HEK293 (cell line): ENCODE results near the gene DGAT2L6.

Source experiments
- CTCF ChIA-PET: fragments of 350-600 bp; formaldehyde crosslinking; extraction: SDS; loops from one replicate; lab custom pipeline; 2021; ENCODE audit warnings: antibody characterized with exemption; lab: Yijun Ruan, JAX
- POLR2A ChIA-PET: fragments of 300-600 bp; formaldehyde crosslinking; extraction: SDS; loops from one replicate; lab custom pipeline; 2020; ENCODE audit warnings: antibody characterized with exemption, inconsistent platforms; lab: Yijun Ruan, JAX
- H3K27ac ChIP-seq: fragments of 200-500 bp; sonication (Bioruptor generic); 2 replicates; pipeline ENCODE4 v1.5.1; 2014; ENCODE audit warnings: low read depth, low read length, control low read depth, inconsistent platforms; ENCODE audit errors: extremely low read depth
- H3K36me3 ChIP-seq, 2 experiments: fragments of 200-500 bp in 1 of 2; sonication (Bioruptor generic) in 1 of 2; 1 replicate in 1 of 2; 2 replicates in 1 of 2; pipeline ENCODE4 v1.5.1; 2014 to 2017; ENCODE audit warnings: inconsistent platforms in 2 of 2, low read length in 2 of 2; ENCODE audit not compliant: control insufficient read depth in 2 of 2, insufficient read depth in 1 of 2
- H3K4me1 ChIP-seq: fragments of 200-500 bp; sonication (Bioruptor generic); 2 replicates; pipeline ENCODE4 v1.5.1; 2014; ENCODE audit warnings: mild to moderate bottlenecking, low read length, inconsistent platforms; ENCODE audit not compliant: control insufficient read depth, insufficient read depth
- H3K4me3 ChIP-seq: 2 replicates; pipeline ENCODE4 v1.5.1; 2011; ENCODE audit warnings: low read depth, mild to moderate bottlenecking, control low read depth, low read length, moderate library complexity
- H3K9me3 ChIP-seq: fragments of 200-500 bp; sonication (Bioruptor generic); 2 replicates; pipeline ENCODE4 v1.5.1; 2014; ENCODE audit warnings: low read depth, low read length, inconsistent platforms; ENCODE audit not compliant: control insufficient read depth, insufficient read depth
- FEZF1 ChIP-seq: fragments of 450-650 bp; formaldehyde crosslinking; IDR thresholded peaks from 2 replicates; pipeline ENCODE4 v1.5.1; 2016; ENCODE audit warnings: missing biosample characterization, missing genetic modification characterization
- KLF9 ChIP-seq: fragments of 450-650 bp; formaldehyde crosslinking; IDR thresholded peaks from 2 replicates; pipeline ENCODE4 v1.5.1; 2016; ENCODE audit warnings: missing biosample characterization, missing genetic modification characterization, low read depth
- SP7 ChIP-seq: fragments of 450-650 bp; formaldehyde crosslinking; IDR thresholded peaks from 2 replicates; pipeline ENCODE4 v1.5.1; 2016; ENCODE audit warnings: missing biosample characterization, missing genetic modification characterization
- YY2 ChIP-seq: fragments of 450-650 bp; formaldehyde crosslinking; IDR thresholded peaks from 2 replicates; pipeline ENCODE4 v1.5.1; 2016; ENCODE audit warnings: missing biosample characterization, missing genetic modification characterization
- ZBTB20 ChIP-seq: fragments of 450-650 bp; formaldehyde crosslinking; IDR thresholded peaks from 2 replicates; pipeline ENCODE4 v1.5.1; 2016; ENCODE audit warnings: missing biosample characterization, missing genetic modification characterization
- ZNF16 ChIP-seq: fragments of 450-650 bp; formaldehyde crosslinking; IDR thresholded peaks from 2 replicates; pipeline ENCODE4 v1.5.1; 2016; ENCODE audit warnings: low read depth, missing biosample characterization, missing genetic modification characterization
- ZNF175 ChIP-seq: fragments of 450-650 bp; formaldehyde crosslinking; IDR thresholded peaks from 2 replicates; pipeline ENCODE4 v1.5.1; 2016; ENCODE audit warnings: missing biosample characterization, missing genetic modification characterization
- ZNF19 ChIP-seq: fragments of 450-650 bp; formaldehyde crosslinking; IDR thresholded peaks from 2 replicates; pipeline ENCODE4; 2016; ENCODE audit warnings: missing biosample characterization, missing genetic modification characterization, low read depth
- ZNF335 ChIP-seq: fragments of 450-650 bp; formaldehyde crosslinking; conservative IDR thresholded peaks from 2 replicates; pipeline ENCODE4 v1.5.1; 2016; ENCODE audit warnings: missing biosample characterization, missing genetic modification characterization
- ZNF341 ChIP-seq: fragments of 450-650 bp; formaldehyde crosslinking; IDR thresholded peaks from 2 replicates; pipeline ENCODE4; 2016; ENCODE audit warnings: low read depth, missing biosample characterization, missing genetic modification characterization
- ZNF350 ChIP-seq: fragments of 450-650 bp; formaldehyde crosslinking; IDR thresholded peaks from 2 replicates; pipeline ENCODE4 v1.5.0; 2017; ENCODE audit warnings: missing biosample characterization, mild to moderate bottlenecking, missing genetic modification characterization
- ZNF37A ChIP-seq: fragments of 450-650 bp; IDR thresholded peaks from 2 replicates; pipeline ENCODE4 v1.5.1; 2018; ENCODE audit warnings: missing biosample characterization, missing genetic modification characterization
- ZNF423 ChIP-seq: fragments of 450-650 bp; formaldehyde crosslinking; IDR thresholded peaks from 2 replicates; pipeline ENCODE4 v1.5.1; 2016; ENCODE audit warnings: missing biosample characterization, missing genetic modification characterization
- ZNF473 ChIP-seq: fragments of 450-650 bp; formaldehyde crosslinking; IDR thresholded peaks from 2 replicates; pipeline ENCODE4 v1.5.1; 2017; ENCODE audit warnings: missing biosample characterization, missing genetic modification characterization
- ZNF596 ChIP-seq: fragments of 450-650 bp; IDR thresholded peaks from 2 replicates; pipeline ENCODE4 v1.5.0; 2018; ENCODE audit warnings: missing biosample characterization, mild to moderate bottlenecking, missing genetic modification characterization, moderate library complexity
- TF ChIP-seq, protein P1 (sequence below): fragments of 450-650 bp; formaldehyde crosslinking; conservative IDR thresholded peaks from 2 replicates; pipeline ENCODE4 v1.5.1; 2016; ENCODE audit warnings: low read depth, missing biosample characterization, missing genetic modification characterization
- TF ChIP-seq, protein P2 (sequence below): fragments of 450-650 bp; formaldehyde crosslinking; IDR thresholded peaks from 2 replicates; pipeline ENCODE4 v1.5.1; 2016; ENCODE audit warnings: missing biosample characterization, missing genetic modification characterization
- TF ChIP-seq, protein P3 (sequence below): fragments of 450-650 bp; formaldehyde crosslinking; IDR thresholded peaks from 2 replicates; pipeline ENCODE4; 2016; ENCODE audit warnings: missing biosample characterization, missing genetic modification characterization
- TF ChIP-seq, protein P4 (sequence below): fragments of 450-650 bp; formaldehyde crosslinking; IDR thresholded peaks from 2 replicates; pipeline ENCODE4 v1.5.1; 2016; ENCODE audit warnings: missing biosample characterization, missing genetic modification characterization
- TF ChIP-seq, protein P5 (sequence below): fragments of 450-650 bp; formaldehyde crosslinking; IDR thresholded peaks from 2 replicates; pipeline ENCODE4 v1.5.1; 2017; ENCODE audit warnings: missing biosample characterization, missing genetic modification characterization
- TF ChIP-seq, protein P6 (sequence below): fragments of 450-650 bp; formaldehyde crosslinking; IDR thresholded peaks from 2 replicates; pipeline ENCODE4 v1.5.1; 2016; ENCODE audit warnings: missing biosample characterization, missing genetic modification characterization

Gene DGAT2L6

DNA sequence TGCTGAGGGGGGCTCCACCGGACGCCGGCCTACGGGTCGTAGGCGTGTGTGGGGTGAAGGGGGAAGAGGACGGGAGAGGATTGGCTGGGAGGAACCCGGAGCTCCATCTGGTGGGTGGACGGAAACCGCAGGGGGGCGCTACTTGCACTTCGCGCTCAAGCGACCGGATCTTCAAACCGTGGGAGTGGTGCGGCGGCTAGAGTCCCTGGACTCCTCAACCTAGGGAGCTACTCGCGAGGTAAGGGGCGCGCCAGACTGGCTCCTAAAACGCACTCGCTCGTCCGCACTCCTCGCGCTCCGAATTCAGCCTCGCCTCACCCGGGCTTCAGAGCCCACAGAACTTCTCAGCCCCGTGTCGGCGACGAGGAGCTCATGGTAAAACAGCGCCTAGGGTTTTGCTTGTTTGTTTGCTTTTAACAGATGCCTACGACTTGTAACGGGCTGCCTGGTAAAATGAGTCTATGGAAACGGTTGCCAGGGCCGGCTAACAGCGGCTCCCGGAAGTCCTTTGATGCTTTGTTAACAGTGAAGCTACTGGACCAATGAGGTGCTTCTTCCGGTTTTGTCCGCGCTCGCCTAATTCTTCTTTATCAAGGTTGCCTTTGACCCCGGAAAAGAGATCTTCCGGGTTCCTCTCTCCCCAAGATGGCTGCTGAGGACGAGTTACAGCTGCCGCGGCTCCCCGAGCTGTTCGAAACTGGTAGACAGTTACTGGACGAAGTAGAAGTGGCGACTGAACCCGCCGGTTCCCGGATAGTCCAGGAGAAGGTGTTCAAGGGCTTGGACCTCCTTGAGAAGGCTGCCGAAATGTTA, 43.8 kb upstream of the DGAT2L6 start, which contains the start of gene IGBP1 (continued):
- TF ChIP-seq, protein P1, sequence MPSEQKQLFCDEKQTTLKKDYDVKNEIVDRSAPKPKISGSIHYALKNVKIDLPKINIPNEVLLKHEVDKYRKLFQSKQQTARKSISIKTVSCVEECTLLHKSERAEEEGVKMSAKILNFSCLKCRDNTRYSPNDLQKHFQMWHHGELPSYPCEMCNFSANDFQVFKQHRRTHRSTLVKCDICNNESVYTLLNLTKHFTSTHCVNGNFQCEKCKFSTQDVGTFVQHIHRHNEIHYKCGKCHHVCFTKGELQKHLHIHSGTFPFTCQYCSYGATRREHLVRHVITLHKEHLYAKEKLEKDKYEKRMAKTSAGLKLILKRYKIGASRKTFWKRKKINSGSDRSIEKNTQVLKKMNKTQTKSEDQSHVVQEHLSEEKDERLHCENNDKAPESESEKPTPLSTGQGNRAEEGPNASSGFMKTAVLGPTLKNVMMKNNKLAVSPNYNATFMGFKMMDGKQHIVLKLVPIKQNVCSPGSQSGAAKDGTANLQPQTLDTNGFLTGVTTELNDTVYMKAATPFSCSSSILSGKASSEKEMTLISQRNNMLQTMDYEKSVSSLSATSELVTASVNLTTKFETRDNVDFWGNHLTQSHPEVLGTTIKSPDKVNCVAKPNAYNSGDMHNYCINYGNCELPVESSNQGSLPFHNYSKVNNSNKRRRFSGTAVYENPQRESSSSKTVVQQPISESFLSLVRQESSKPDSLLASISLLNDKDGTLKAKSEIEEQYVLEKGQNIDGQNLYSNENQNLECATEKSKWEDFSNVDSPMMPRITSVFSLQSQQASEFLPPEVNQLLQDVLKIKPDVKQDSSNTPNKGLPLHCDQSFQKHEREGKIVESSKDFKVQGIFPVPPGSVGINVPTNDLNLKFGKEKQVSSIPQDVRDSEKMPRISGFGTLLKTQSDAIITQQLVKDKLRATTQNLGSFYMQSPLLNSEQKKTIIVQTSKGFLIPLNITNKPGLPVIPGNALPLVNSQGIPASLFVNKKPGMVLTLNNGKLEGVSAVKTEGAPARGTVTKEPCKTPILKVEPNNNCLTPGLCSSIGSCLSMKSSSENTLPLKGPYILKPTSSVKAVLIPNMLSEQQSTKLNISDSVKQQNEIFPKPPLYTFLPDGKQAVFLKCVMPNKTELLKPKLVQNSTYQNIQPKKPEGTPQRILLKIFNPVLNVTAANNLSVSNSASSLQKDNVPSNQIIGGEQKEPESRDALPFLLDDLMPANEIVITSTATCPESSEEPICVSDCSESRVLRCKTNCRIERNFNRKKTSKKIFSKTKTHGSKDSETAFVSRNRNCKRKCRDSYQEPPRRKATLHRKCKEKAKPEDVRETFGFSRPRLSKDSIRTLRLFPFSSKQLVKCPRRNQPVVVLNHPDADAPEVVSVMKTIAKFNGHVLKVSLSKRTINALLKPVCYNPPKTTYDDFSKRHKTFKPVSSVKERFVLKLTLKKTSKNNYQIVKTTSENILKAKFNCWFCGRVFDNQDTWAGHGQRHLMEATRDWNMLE (tag by site-specific recombination): peak; percentile 89
- TF ChIP-seq ZNF473 (tag by site-specific recombination): no peak
- TF ChIP-seq ZNF16 (tag by site-specific recombination): no peak
- TF ChIP-seq ZNF37A (tag by site-specific recombination): no peak
- TF ChIP-seq ZNF175 (tag by site-specific recombination): no peak
- TF ChIP-seq FEZF1: no peak
- TF ChIP-seq, protein P2, sequence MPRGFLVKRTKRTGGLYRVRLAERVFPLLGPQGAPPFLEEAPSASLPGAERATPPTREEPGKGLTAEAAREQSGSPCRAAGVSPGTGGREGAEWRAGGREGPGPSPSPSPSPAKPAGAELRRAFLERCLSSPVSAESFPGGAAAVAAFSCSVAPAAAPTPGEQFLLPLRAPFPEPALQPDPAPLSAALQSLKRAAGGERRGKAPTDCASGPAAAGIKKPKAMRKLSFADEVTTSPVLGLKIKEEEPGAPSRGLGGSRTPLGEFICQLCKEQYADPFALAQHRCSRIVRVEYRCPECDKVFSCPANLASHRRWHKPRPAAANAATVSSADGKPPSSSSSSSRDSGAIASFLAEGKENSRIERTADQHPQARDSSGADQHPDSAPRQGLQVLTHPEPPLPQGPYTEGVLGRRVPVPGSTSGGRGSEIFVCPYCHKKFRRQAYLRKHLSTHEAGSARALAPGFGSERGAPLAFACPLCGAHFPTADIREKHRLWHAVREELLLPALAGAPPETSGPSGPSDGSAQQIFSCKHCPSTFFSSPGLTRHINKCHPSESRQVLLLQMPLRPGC (tag by site-specific recombination): no peak
- TF ChIP-seq ZNF596 (tag by site-specific recombination): no peak
- TF ChIP-seq ZNF350 (tag by site-specific recombination): no peak
- TF ChIP-seq ZBTB20 (tag by site-specific recombination): no peak; the same call in 1 of the 2 replicates
- peak; percentile 58; the same call in 1 of the 2 replicates for TF ChIP-seq KLF9 (tag by site-specific recombination)

DNA sequence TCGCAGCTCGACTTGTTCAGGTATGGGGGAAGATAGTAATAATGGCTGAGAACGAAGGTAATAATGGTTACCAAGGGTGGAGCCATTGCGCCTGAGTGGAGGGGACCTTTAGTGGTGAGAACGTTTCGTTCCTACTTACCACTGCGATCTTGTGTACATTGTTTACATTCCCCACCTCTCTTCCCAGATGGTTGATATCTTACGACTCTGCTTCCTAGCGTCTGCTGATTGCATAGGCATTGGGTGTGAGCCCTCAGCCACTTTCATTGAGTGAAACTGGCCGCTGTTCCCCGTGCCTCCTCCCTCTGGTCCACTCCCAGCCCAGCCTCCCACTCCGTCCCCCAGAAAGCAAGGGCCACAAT, 43.2 kb upstream of the DGAT2L6 start:
- peak overlapping the region; percentile 69 for H3K27ac ChIP-seq
- peak overlapping the region; percentile 61 for H3K4me3 ChIP-seq
- no peaks in the 10 kb centered on the region; the same call in 1 of the 2 replicates for H3K4me1 ChIP-seq
- H3K9me3 ChIP-seq: no peaks in the 10 kb centered on the region
- CTCF ChIA-PET: interaction anchor here (0.6 to 3.1 kb wide), 15 partner anchors 13 to 1502 kb away, joined by 3 to 18 read pairs (median 4); partner anchors contain the start of genes KIF4A and PDZD11
- peaks cover 15 to 25% of the 10 kb centered on the region in 2 experiments; a peak in 2 of 3 replicates for H3K36me3 ChIP-seq
- POLR2A ChIA-PET: interaction anchor here (1.3 to 1.6 kb wide), 4 partner anchors 9 to 156 kb away, joined by 4 to 18 read pairs (median 8); partner anchors contain the start of genes KIF4A and PDZD11
- TF ChIP-seq, protein P3, sequence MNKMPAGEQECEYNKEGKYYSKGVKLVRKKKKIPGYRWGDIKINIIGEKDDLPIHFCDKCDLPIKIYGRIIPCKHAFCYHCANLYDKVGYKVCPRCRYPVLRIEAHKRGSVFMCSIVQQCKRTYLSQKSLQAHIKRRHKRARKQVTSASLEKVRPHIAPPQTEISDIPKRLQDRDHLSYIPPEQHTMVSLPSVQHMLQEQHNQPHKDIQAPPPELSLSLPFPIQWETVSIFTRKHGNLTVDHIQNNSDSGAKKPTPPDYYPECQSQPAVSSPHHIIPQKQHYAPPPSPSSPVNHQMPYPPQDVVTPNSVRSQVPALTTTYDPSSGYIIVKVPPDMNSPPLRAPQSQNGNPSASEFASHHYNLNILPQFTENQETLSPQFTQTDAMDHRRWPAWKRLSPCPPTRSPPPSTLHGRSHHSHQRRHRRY (tag by site-specific recombination): no peak
- TF ChIP-seq ZNF341 (tag by site-specific recombination) (peak; percentile 96), ZNF335 (tag by site-specific recombination) (peak; percentile 78), ZNF350 (tag by site-specific recombination) (no peak), SP7 (tag by site-specific recombination) (no peak), YY2 (peak; percentile 97), ZNF19 (tag by site-specific recombination) (no peak), ZNF423 (tag by site-specific recombination) (no peak)
- TF ChIP-seq, protein P4, sequence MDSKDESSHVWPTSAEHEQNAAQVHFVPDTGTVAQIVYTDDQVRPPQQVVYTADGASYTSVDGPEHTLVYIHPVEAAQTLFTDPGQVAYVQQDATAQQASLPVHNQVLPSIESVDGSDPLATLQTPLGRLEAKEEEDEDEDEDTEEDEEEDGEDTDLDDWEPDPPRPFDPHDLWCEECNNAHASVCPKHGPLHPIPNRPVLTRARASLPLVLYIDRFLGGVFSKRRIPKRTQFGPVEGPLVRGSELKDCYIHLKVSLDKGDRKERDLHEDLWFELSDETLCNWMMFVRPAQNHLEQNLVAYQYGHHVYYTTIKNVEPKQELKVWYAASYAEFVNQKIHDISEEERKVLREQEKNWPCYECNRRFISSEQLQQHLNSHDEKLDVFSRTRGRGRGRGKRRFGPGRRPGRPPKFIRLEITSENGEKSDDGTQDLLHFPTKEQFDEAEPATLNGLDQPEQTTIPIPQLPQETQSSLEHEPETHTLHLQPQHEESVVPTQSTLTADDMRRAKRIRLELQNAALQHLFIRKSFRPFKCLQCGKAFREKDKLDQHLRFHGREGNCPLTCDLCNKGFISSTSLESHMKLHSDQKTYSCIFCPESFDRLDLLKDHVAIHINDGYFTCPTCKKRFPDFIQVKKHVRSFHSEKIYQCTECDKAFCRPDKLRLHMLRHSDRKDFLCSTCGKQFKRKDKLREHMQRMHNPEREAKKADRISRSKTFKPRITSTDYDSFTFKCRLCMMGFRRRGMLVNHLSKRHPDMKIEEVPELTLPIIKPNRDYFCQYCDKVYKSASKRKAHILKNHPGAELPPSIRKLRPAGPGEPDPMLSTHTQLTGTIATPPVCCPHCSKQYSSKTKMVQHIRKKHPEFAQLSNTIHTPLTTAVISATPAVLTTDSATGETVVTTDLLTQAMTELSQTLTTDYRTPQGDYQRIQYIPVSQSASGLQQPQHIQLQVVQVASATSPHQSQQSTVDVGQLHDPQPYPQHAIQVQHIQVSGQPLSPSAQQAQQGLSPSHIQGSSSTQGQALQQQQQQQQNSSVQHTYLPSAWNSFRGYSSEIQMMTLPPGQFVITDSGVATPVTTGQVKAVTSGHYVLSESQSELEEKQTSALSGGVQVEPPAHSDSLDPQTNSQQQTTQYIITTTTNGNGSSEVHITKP (tag by site-specific recombination): peak; percentile 95
- TF ChIP-seq, protein P5, sequence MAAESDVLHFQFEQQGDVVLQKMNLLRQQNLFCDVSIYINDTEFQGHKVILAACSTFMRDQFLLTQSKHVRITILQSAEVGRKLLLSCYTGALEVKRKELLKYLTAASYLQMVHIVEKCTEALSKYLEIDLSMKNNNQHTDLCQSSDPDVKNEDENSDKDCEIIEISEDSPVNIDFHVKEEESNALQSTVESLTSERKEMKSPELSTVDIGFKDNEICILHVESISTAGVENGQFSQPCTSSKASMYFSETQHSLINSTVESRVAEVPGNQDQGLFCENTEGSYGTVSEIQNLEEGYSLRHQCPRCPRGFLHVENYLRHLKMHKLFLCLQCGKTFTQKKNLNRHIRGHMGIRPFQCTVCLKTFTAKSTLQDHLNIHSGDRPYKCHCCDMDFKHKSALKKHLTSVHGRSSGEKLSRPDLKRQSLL (tag by site-specific recombination): no peak
- TF ChIP-seq, protein P6, sequence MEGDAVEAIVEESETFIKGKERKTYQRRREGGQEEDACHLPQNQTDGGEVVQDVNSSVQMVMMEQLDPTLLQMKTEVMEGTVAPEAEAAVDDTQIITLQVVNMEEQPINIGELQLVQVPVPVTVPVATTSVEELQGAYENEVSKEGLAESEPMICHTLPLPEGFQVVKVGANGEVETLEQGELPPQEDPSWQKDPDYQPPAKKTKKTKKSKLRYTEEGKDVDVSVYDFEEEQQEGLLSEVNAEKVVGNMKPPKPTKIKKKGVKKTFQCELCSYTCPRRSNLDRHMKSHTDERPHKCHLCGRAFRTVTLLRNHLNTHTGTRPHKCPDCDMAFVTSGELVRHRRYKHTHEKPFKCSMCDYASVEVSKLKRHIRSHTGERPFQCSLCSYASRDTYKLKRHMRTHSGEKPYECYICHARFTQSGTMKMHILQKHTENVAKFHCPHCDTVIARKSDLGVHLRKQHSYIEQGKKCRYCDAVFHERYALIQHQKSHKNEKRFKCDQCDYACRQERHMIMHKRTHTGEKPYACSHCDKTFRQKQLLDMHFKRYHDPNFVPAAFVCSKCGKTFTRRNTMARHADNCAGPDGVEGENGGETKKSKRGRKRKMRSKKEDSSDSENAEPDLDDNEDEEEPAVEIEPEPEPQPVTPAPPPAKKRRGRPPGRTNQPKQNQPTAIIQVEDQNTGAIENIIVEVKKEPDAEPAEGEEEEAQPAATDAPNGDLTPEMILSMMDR (tag by site-specific recombination): peak; percentile 35; the same call in 1 of the 2 replicates
